ENCODE measurements around the gene CERS6.
A peak's percentile ranks its signal among the peaks of the same experiment; 100 is the strongest.

The CERS6 gene

GRCh38 chr2:168697668-168698121 is 241.6 kb downstream of the CERS6 start:
- DNase-seq: no peak

- DNase-seq: no peak
Observed at GRCh38 chr2:168698969-168699368, 242.9 kb downstream of the CERS6 start.

- peak in 27 of 51 donors; percentile 2 to 67 (median 29) for DNase-seq
Observed at GRCh38 chr2:168699844-168700417, 243.9 kb downstream of the CERS6 start.

DNA sequence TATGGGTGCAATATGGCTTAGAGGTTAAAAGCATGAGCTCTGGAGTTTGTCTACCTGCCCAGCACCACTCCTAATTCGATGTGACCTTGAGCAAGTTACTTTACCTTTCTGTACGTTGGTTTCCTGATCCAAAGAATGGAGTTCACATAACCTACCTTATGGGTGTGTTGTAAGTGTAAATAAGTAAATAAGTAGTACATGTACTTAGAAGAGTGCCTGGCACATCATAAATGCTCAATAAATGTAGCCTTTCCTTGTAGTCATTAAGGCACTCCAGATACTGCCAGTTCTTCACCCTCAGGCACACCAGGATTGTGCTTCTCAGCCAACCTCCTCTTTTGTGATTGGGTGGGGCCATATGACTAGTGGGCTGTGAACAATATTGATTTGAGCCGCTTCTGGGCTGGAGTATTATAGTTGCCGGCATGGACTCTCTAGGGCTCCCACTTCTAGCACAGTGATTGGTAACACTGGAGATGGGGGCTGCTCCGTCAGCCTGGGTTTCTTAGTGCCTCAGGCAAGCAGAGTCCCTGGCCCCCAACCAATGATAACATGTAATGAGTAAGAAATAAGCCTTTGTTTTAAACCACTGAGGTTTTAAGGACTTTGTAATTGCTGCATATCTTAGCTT is 244.7 kb downstream of the CERS6 start:
- DNase-seq: no peak

GRCh38 chr2:168702579-168702978 is 246.5 kb downstream of the CERS6 start:
- no peak for DNase-seq

GRCh38 chr2:168703926-168704325 is 247.9 kb downstream of the CERS6 start:
- DNase-seq: peak in 2 of 51 donors; percentile 9 to 19

DNA sequence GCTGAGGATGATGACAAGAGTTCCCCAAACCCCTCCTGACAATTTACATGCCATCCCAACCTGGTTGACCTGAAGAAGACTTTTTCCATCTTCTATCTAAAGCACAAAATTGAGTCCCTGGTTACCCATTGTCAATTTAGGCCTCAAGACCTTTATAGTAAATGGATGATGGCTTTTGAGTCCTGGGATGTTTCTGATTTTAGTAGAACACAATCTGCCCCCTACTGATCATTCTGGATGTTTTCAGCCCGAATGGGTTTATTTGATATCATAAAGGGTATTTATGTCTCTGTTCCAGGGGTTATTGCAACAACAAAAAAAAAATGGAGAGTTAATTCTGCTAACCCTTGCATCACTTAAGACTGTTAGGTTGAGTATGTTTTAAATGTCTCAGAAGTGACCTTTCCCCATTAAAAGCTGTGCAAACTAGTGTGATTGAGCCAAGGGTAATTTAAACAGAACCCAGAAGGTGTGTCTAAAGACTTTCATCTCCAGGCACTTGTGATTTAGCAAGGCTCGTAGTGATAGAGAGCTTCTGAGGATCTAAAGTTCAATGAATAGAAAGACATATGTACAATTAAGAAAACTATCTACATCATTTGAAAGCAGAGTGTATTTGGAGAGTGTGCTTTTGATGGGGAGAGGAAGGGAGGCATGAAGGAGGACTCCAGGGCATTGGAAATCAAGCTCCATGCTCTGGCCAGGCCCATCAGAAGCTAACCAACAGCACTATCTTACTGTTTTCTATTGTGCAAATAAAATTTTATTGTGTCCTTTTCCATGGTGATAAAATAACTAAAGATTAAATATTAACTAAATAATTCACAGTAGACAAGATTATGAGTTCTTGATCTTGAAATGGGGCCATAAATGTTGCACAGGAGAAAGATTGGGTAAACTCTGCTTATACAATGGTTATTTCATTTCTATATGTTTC is 249.7 kb downstream of the CERS6 start:
- peak in 2 of 51 donors; percentile 2 to 3 for DNase-seq

DNA sequence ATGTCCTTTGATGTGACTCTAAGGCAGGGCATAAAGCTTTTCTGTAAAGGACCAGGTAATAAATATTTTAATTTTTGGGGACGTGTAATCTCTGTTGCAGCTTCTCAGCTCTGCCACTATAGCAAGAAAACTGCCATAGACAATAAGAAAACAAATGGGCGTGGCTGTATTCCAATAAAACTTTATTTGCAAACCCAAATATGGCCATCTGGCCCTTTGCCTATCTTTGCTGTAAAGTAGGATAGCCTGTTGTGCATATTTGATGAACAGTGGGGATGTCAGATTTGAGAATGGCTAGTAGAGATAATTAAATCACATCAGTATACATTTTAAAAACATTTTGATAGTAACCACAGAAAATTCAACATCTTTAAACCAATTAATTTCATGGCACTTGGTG is 250.7 kb downstream of the CERS6 start:
- DNase-seq: no peak

DNA sequence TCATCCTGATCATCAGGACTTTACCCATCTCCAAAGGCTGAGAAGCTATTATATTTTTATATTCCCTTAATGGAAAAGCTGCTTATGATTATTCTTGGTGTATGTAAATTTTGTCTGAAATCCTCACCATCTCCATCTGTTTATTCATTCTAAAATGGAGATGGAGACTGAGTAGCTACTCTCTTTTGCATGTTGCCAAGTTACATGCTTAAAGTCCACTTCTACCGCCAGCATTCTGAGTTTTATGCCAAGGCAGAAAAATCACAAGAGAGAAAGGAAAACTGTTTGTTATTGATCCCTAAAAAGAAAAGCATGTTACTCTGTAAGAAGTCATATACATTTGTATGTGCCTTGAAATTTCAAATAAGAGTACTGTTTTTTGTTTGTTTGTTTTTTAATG is 252.0 kb downstream of the CERS6 start:
- DNase-seq: no peak

GRCh38 chr2:168710754-168711467 is 254.8 kb downstream of the CERS6 start:
- no peak for DNase-seq

DNA sequence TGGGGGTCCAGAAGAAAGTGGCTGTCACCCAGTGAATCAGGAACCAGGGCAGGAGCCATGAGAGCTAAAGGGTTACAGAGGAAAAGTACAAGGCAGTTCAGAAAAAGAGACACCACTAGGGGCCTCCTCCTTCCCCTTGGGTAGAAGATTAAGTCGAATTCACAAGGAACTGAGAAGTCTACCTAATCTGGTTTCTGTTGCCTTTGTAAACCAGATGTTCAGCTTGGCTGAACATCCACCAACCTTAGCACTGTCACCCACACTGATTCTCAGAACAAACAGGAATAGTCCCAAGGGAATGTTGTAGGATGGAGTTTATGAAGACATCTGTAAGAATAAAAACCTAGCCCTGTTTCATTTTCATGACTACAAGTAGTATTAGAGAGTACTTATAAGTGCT is 256.0 kb downstream of the CERS6 start:
- no peak for DNase-seq

GRCh38 chr2:168713325-168713724 is 257.3 kb downstream of the CERS6 start:
- DNase-seq: no peak

DNA sequence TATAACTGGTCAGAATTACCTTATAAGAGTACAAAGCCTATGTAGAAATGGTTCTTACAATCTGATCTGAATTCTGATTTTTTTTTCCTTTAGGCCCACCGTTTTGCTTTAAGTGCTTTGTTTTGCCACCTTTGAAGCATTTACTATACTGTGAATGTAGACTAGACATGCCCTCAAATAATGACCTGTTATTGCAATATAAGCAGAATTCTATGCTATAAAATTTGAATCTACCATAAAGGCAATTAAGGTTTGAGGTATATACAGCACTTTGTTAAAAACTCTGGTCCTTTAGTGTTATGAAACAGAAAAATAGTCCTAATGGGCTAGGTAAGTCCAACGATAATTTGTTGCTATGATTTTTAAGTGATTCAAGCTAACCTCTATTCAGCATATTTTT is 259.8 kb downstream of the CERS6 start:
- DNase-seq: no peak

DNA sequence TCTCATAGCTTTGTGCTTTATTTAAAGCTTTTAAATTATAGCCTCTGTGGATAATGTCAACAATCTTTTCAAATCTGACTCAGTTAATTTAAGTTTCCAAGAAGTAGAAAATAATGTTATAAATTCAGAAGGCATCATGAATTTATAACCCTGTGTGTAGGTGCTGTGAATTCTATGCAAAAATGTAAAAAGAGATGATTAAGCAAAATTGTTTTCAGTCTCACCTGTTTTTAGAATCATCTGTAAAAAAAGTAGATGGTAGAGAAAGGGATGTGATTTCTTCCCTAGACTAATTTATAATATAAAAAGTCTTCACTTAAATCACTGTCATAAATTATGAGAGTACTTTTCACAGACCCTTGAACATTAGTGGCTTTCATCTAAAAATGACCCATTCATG is 260.8 kb downstream of the CERS6 start:
- no peak for DNase-seq

DNA sequence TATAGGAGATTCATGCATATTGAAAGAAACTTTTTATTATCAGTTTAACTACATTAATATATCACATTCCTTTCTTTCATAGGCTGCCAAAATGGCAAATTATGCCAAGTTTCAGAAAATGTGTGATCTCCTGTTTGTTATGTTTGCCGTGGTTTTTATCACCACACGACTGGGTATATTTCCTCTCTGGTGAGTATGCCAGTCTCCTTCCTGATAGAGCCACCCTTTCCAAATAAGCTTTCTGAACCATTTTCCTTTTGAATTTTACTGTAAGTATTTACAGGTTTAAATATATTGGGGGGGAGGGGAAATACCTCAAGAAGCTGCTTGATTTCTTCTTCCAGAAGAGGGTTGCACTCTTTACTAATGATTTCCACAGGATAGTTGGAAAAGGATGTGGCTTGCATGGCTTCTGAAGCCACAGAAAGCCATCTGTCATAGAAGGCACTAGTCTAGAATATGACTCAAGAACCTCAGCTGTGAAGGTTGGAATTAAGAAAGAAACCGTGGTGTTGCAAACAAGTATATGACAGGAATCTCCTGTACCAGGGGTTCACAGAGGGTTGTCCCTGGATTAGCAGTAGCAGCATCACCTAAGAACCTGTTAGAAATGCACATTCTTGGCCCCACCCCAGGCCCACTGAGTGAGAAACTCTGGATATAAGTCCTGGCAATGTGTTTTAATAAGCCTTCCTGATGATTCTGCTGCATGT is 261.9 kb downstream of the CERS6 start:
- DNase-seq: no peak

GRCh38 chr2:168718622-168719021 is 262.6 kb downstream of the CERS6 start:
- DNase-seq: no peak

- no peak for DNase-seq
Observed at GRCh38 chr2:168719446-168719845, 263.4 kb downstream of the CERS6 start.

GRCh38 chr2:168722592-168722991 is 266.5 kb downstream of the CERS6 start:
- DNase-seq: no peak

GRCh38 chr2:168723275-168723899 is 267.3 kb downstream of the CERS6 start:
- DNase-seq: no peak

DNA sequence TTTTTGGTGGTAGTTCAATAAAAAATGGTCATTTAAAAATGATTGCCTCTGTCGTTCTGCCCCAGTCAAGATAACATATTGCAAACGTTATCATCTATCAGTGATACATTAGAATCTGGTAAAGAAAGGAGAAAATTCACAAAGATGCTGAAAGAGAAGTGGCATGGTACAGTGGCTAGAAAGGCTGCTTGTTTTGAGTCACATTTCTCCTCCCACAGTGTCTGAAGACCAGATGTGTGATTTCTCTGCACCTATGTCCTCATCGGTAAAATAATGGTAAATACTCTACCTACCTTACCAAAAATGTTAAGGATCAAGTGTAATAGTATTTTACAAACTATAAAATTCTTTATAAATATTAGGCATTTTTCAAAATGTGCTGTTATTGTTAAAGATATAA is 270.3 kb downstream of the CERS6 start:
- no peak for DNase-seq

All from hypothalamus (tissue), 51 donors.